Right lobe of liver (tissue), 6 donors: ENCODE data around the gene SLC29A1. TPM values are rescaled to one million over a fixed set of nuclear protein-coding genes. Genes with fewer than 3 reads are reported as not detected.

ENCODE experiments used
- ATAC-seq, 4 donors: fragments of 200-7000 bp; cut with Tn5 transposase; one replicate each; pipeline ENCODE4 v1.9.1; 2020; ENCODE audit warnings: mild to moderate bottlenecking in 4 of 4, moderate library complexity in 4 of 4
- DNase-seq, 3 donors: peaks; one replicate each; pipeline ENCODE4 v3.0.0-alpha.2; 2020
- H3K27ac ChIP-seq, 3 donors: fragments of 200-600 bp; one replicate each; pipeline ENCODE4 v1.8.0; 2022
- H3K27me3 ChIP-seq, 2 donors: fragments of 200-600 bp; one replicate each; pipeline ENCODE4 v1.8.0; 2022
- H3K36me3 ChIP-seq, 4 donors: fragments of 200-600 bp; sonication (generic) in 1 of 4; one replicate each; pipeline versions ENCODE4 v1.5.1 to v1.8.0; 2017 to 2022; ENCODE audit warnings: control low read depth in 1 of 4
- H3K4me1 ChIP-seq, 4 donors: fragments of 200-600 bp; sonication (generic) in 1 of 4; one replicate each; pipeline versions ENCODE4 v1.5.1 to v1.8.0; 2017 to 2022; ENCODE audit warnings: control low read depth in 1 of 4
- H3K4me3 ChIP-seq, 3 donors: fragments of 200-600 bp; one replicate each; pipeline ENCODE4 v1.8.0; 2022
- H3K9me3 ChIP-seq, 4 donors: fragments of 200-600 bp; sonication (generic) in 1 of 4; one replicate each; pipeline versions ENCODE4 v1.5.1 to v1.8.0; 2017 to 2022; ENCODE audit warnings: control low read depth in 1 of 4
- CTCF ChIP-seq, 4 donors: fragments of 200-600 bp in 3 of 4; fragments of 450-650 bp in 1 of 4; IDR thresholded peaks; one replicate each; pipeline versions ENCODE4 v1.5.1 to v1.8.0; 2016 to 2022; ENCODE audit warnings: antibody characterized with exemption in 4 of 4, mild to moderate bottlenecking in 2 of 4
- POLR2A ChIP-seq: fragments of 450-650 bp; IDR thresholded peaks from one replicate; pipeline ENCODE4 v1.6.1; 2017; ENCODE audit warnings: antibody characterized with exemption, mild to moderate bottlenecking
- WGBS: methylation state at CpG from one replicate; pipeline ENCODE4 v1.1.6; 2018; ENCODE audit warnings: low coverage, low lambda C conversion rate; ENCODE audit not compliant: insufficient coverage; ENCODE audit errors: missing lambda C conversion rate; 5-methylcytosine and 5-hydroxymethylcytosine counted together
- intact Hi-C, 2 donors: fragments of 100-400 bp; cut with DNase I; formaldehyde crosslinking; loops; one replicate each; pipeline versions ENCODE4 v1.11.2 to v1.14.1; 2022
- long read RNA-seq: library from polyadenylated mRNA; unstranded; transcript quantifications from one replicate; pipeline ENCODE4 v2.0.0, GENCODE V29; 2019
- total RNA-seq, 6 experiments: library from RNA; depleted of rRNA in 2 of 6; stranded (reverse); fragments of >200 nt in 2 of 6; fragmentation: NEBNext Ultra II Directional in 3 of 6; extraction: Animal tissue kit (Norgen Biotek cat#: 25700) in 3 of 6; gene quantifications; one replicate each; pipeline versions ENCODE4 v1.1.0 to v1.2.4, GENCODE V29; 2016 to 2023
- donor health status: DM: no; HTN: yes; CAD: no.
- donor health status: DM: no; HTN: no; CAD: no.
- donor health status: DM: no; HTN: no; CAD: no.
- donor health status: DM: no; HTN: yes; CAD: no.
- donor health status: DM: no; HTN: yes; CAD: no.

SLC29A1 gene
- 10 to 100 TPM; 27.4 to 51.3 (median 31.4) TPM for total RNA-seq
- long read RNA-seq, transcript SLC29A1-206 (13 exons, 2,183 nt): major isoform, 7 of 16 reads
- long read RNA-seq, partial matches to known transcripts: 0 of 16 reads
- long read RNA-seq, other reads (novel, unspliced or antisense): 8 of 16 reads

DNA sequence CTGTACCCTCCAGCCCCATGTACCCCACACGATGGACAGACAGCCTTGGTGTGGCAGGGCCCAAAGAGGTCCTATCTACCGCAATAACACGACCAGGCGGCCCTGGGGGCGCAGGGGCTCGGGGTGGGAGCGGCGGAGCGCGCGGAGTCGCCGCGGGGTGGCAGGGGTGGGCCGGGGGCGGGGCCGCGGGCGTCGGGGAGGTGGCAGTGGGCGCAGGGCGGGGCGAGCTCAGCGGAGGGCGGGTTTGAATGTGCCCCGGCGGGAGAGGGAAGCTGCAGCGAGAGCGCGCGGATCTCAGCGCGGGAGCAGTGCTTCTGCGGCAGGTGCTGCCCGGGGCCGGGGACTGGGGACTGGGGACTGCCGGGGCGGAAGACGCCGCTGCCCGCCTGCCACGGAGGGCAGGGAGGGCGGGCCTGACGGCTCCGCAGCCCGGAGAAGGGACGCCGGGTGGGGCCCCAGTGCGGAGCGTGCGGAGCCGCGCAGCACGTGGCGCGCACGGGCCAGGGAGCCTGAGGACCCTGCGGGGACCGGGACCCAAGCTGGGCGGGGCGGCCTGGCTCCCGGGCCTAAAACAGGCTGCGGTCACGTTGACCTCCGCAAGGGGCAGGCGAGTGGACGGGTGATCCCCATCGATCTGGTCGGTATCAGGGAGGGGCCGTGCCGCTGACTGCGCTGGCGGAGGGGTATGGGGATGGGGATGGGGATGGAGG is at the start of gene SLC29A1:
SLC29A1 (plus strand) TSS at position 277 of the 710 bp plus-strand sequence. CDS start 3,719 bp downstream, outside the sequence.
- intact Hi-C loops: no loop called here
- 0% methylated on average over 8 of the region's 73 CpGs for WGBS
- Histone ChIP-seq H3K4me3 (peak within 1 kb of the TSS; percentile 70 to 80 (median 70)), H3K27me3 (no peaks in the 10 kb centered on the region), H3K36me3 (no peaks in the 10 kb centered on the region), H3K4me1 (peaks cover 0 to 85% (median 36%) of the 10 kb centered on the region in 4 donors), H3K9me3 (no peaks in the 10 kb centered on the region), H3K27ac (peak within 1 kb of the TSS; percentile 67 to 80 (median 78))
- DNase-seq: peak; percentile 86 to 90 (median 88)
- ATAC-seq: peak; percentile 27 to 62 (median 52)
- TF ChIP-seq CTCF (IDR thresholded peaks at IDR 0.05) (peak; percentile 26 to 39 (median 26)), POLR2A (peak; percentile 41)

GRCh38 chr6:44176130-44176761 is 47.1 kb upstream of the SLC29A1 start:
- WGBS: 81% methylated on average over 10 of the region's 15 CpGs
- no peaks in the 10 kb centered on the region for H3K27me3 ChIP-seq
- H3K27ac ChIP-seq: no peak overlapping the region
- no peak overlapping the region for H3K4me3 ChIP-seq
- ATAC-seq (no peak), DNase-seq (no peak)
- H3K4me1 ChIP-seq: peaks cover 0 to 6% (median 0%) of the 10 kb centered on the region in 4 donors
- intact Hi-C loops: loop anchor here in 1 of 2 donors (10.0 kb wide), 1 partner anchor 59 kb away; no protein-coding TSS in a partner anchor
- H3K36me3 ChIP-seq: no peaks in the 10 kb centered on the region
- no peak for TF ChIP-seq CTCF (IDR thresholded peaks at IDR 0.05)
- no peak for TF ChIP-seq POLR2A
- H3K9me3 ChIP-seq: no peaks in the 10 kb centered on the region

DNA sequence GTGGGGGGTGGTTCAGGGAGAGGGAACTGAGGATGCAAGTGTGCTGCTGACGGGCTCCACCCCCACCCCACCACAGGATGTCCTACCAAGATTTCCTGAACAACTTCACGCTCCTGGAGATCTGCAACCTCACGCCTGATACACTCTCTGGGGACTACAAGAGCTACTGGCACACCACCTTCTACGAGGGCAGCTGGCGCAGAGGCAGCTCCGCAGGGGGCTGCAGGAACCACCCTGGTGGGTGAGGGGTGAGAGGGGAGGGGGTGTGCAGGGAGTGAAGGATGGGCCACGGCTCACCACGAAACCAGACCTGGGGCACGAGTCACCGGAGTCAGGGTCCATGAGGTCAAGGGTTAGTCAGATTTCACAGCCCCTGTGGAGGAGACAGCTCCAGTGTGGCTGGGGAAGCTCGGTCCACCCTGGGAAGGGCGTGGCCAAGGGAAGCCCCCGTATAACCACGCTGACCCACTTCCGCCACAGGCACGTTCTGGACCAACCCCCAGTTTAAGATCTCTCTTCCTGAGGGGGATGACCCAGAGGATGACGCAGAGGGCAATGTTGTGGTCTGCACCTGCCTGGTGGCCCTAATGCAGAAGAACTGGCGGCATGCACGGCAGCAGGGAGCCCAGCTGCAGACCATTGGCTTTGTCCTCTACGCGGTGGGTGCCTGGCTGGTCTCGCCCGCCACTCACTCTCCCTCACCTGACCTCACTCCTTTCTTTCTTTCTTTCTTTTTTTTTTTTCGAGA is 46.5 kb upstream of the SLC29A1 start:
- ATAC-seq (no peak), DNase-seq (no peak)
- peaks cover 0 to 6% (median 0%) of the 10 kb centered on the region in 4 donors for H3K4me1 ChIP-seq
- intact Hi-C loops: loop anchor here in 1 of 2 donors (10.0 kb wide), 1 partner anchor 58 kb away; no protein-coding TSS in a partner anchor
- H3K9me3 ChIP-seq: no peaks in the 10 kb centered on the region
- WGBS: 87% methylated on average over 8 of the region's 24 CpGs
- no peak overlapping the region for H3K27ac ChIP-seq
- no peak overlapping the region for H3K4me3 ChIP-seq
- H3K27me3 ChIP-seq: no peaks in the 10 kb centered on the region
- no peak for TF ChIP-seq POLR2A
- no peak for TF ChIP-seq CTCF (IDR thresholded peaks at IDR 0.05)
- H3K36me3 ChIP-seq: no peaks in the 10 kb centered on the region

DNA sequence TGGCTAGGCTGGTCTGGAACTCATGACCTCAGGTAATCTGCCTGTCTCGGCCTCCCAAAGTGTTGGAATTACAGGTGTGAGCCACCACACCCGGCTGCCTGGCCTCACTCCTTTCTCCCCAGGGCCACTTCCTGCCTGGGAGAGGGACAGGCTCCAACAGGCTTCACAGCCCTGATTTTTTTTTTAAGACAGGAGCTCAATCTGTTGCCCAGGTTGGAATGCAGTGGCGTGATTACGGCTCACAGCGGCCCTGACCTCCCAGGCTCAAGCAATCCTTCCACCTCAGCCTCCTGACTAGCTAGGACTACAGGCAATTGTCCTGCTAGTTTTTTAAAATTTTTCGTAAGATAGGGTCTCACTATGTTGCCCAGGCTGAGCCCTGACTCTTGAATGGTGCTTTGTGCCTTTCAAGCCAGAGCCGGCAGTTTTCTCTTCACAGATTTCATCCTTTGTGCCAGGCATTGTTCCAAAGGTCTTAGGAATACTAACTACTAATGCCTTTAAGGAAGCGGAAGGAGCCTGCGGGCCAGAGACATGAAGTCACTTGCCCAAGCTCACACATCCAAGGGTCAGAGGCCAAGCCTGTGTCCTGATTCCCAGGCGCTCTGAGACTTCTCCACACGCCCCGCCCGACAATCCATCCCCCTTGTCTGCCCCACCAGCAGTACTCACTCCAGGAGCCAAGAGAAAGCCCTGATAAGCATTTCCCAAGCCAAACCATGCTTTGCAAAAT is 45.5 kb upstream of the SLC29A1 start:
- TF ChIP-seq POLR2A (no peak), CTCF (IDR thresholded peaks at IDR 0.05) (no peak)
- no peaks in the 10 kb centered on the region for H3K27me3 ChIP-seq
- no peak overlapping the region for H3K27ac ChIP-seq
- H3K9me3 ChIP-seq: no peaks in the 10 kb centered on the region
- peak; percentile 58 to 87 (median 73) for ATAC-seq
- intact Hi-C loops: loop anchor here in 1 of 2 donors (10.0 kb wide), 1 partner anchor 57 kb away; no protein-coding TSS in a partner anchor
- peaks cover 0 to 1% (median 0%) of the 10 kb centered on the region in 4 donors for H3K4me1 ChIP-seq
- no peak overlapping the region for H3K4me3 ChIP-seq
- peak; percentile 61 to 66 (median 65) for DNase-seq
- H3K36me3 ChIP-seq: no peaks in the 10 kb centered on the region
- WGBS: 87% methylated on average over 12 of the region's 13 CpGs
